Cardiac fibroblast (primary cell): ENCODE results near the gene NCOA1.

Experiments
- DNase-seq, 2 donors: peaks; one replicate each; pipeline versions ENCODE4 v3.0.0 to v3.0.0-alpha.2; 2010; ENCODE audit warnings: low read depth in 2 of 2
- H3K4me3 ChIP-seq, 2 donors: replicated peaks in 1 of 2; 1 replicate in 1 of 2; 2 replicates in 1 of 2; pipeline ENCODE4 v1.5.1; 2011; ENCODE audit warnings: low read depth in 2 of 2, low read length in 2 of 2, mild to moderate bottlenecking in 2 of 2, moderate library complexity in 1 of 2
- TF ChIP-seq, protein P1 (sequence below): IDR thresholded peaks from one replicate; pipeline ENCODE4 v1.5.1; 2011; ENCODE audit warnings: low read depth, mild to moderate bottlenecking, low read length, inconsistent platforms

NCOA1 gene

DNA sequence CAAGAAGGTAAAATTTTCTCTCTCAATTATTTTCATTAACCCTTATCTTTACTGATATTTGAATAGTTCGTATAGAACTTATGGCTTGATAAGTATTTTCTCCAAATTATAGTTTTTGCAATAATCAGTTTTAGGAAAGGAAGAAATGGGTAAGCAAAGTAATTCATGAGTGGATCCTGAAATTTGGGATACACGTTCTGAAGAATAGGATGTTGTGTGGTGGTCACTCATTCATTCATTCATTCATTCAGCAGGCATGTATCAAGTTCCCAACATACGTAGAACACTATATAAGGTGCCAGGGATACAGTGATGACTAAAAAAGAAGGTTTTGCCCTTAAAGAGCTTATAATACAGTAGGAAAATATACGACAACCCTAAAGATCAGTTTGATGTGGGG, 206.7 kb downstream of the NCOA1 start:
- no peak overlapping the region for H3K4me3 ChIP-seq
- TF ChIP-seq, protein P1, sequence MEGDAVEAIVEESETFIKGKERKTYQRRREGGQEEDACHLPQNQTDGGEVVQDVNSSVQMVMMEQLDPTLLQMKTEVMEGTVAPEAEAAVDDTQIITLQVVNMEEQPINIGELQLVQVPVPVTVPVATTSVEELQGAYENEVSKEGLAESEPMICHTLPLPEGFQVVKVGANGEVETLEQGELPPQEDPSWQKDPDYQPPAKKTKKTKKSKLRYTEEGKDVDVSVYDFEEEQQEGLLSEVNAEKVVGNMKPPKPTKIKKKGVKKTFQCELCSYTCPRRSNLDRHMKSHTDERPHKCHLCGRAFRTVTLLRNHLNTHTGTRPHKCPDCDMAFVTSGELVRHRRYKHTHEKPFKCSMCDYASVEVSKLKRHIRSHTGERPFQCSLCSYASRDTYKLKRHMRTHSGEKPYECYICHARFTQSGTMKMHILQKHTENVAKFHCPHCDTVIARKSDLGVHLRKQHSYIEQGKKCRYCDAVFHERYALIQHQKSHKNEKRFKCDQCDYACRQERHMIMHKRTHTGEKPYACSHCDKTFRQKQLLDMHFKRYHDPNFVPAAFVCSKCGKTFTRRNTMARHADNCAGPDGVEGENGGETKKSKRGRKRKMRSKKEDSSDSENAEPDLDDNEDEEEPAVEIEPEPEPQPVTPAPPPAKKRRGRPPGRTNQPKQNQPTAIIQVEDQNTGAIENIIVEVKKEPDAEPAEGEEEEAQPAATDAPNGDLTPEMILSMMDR = no peak
- no peak for DNase-seq

DNA sequence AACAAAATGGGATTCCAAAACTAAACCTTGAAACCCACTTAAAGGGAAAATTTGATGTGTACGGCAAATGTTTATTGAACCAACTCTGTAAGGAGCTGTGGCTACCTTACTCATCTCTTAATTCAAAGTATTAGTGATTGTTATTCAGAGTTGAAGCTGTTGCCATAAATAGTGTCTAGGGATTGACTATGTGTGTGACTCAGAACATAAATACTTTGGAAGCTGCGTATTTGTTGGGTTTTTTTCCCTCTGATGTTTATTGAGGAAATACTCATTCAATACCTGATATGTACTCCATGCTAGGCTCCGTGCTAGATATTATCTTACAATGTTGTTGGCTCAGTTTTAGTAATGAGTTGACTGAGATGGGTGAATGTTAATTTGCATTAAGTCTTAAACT, 211.7 kb downstream of the NCOA1 start:
- peak; percentile 74 to 92 for DNase-seq
- TF ChIP-seq, protein P1 = no peak
- no peak overlapping the region for H3K4me3 ChIP-seq

DNA sequence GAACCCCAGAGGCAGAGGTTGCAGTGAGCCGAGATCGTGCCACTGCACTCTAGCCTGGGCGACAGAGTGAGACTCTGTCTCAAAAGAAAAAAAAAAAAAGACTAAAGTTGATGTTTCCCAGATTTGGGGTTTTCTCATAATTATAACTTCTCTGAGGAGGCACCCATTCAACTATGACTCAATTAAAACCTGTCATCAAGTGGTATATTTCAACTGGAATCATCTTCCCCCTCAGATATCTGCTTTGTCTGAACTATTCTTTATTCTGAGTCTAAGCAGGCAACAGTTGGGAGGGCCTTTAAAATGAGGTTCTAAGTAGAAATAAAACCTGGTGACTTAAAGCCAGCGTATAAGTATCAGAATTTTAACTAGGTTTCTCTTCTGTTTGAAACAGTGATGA, 213.6 kb downstream of the NCOA1 start:
- no peak for DNase-seq
- TF ChIP-seq, protein P1 = no peak
- H3K4me3 ChIP-seq = no peak overlapping the region

DNA sequence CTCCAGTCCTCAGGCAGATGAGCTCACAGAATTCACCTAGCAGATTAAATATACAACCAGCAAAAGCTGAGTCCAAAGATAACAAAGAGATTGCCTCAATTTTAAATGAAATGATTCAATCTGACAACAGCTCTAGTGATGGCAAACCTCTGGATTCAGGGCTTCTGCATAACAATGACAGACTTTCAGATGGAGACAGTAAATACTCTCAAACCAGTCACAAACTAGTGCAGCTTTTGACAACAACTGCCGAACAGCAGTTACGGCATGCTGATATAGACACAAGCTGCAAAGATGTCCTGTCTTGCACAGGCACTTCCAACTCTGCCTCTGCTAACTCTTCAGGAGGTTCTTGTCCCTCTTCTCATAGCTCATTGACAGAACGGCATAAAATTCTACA, 216.1 kb downstream of the NCOA1 start:
- no peak overlapping the region for H3K4me3 ChIP-seq
- DNase-seq = no peak
- TF ChIP-seq, protein P1 = no peak

DNA sequence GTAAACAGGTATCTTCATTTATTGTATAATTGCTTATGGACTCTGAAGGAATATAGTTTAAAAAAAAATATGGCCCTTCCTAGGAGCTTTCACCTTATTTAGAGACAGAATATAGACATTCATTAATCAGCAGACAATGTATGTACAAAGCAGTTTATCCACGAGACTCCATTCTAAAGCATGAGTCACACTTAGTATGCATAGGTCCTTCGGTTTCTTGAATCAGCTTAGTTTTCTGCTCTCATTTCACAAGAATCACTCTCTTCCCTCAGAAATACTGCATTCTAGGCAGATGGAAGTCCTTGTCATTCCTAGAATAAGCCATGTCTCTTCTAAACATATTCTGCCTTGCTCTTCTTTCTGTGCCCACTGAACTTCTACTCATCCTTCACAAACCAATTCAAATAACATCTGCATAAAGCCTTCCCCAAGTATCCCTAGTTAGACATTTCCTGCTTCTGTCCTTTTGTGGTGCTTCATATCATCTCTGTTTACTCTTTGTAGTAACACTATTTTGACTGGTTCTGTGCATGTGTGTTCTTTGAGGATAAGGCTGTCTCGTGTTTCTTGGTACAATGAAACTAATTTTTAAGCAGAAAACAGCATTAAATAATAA, 217.6 kb downstream of the NCOA1 start:
- TF ChIP-seq, protein P1 = no peak
- H3K4me3 ChIP-seq = no peak overlapping the region
- DNase-seq = peak; percentile 29 to 64

DNA sequence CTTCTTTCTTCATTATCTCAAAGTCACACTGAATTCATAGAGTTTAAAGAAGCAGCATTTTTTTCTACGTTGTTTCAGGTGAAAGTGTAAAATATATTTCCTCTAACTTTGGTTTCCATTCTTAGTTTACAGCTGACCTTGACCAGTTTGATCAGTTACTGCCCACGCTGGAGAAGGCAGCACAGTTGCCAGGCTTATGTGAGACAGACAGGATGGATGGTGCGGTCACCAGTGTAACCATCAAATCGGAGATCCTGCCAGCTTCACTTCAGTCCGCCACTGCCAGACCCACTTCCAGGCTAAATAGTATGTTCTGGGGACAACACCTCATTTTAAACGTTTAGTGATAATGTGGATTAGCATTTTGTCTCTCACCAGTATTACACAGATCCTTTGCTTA, 219.8 kb downstream of the NCOA1 start:
- H3K4me3 ChIP-seq = no peak overlapping the region
- DNase-seq = no peak
- TF ChIP-seq, protein P1 = no peak

DNA sequence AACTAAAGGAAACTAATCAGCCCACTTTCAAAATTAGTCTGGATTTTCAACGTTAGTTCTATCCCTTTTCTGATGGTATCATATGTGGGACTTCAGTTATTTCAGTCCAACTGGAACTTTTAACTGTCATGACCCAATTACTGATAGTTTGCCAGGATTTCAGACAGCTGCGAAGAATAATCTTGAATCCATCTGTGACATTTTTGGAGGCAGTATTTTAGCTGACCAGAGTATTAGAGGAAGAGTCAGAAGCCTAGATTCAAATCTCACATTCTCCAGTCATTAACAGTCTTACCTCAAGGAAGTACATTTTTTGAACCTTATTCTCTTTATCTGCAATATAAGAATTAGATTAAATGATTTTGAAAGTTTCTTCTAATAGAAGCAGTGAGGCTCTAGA, 220.8 kb downstream of the NCOA1 start:
- TF ChIP-seq, protein P1 = no peak

More for the DNA sequence above, 220.8 kb downstream of the NCOA1 start:
- no peak for DNase-seq
- no peak overlapping the region for H3K4me3 ChIP-seq
